Astrocyte (in vitro differentiated cells and primary cell): ENCODE results near the gene SERPINE2. TPM values are rescaled to one million over a fixed set of nuclear protein-coding genes. Genes with fewer than 3 reads are reported as not detected.

Experiments
- DNase-seq: peaks from one replicate; pipeline ENCODE4 v3.0.0-alpha.2; 2010; ENCODE audit warnings: low read depth
- FAIRE-seq: peaks from 2 replicates; lab custom pipeline; 2011; peaks lifted over from hg19 to GRCh38; lab: Jason Lieb, UNC
- H2AFZ ChIP-seq: 2 replicates; pipeline ENCODE4 v1.6.0; 2012; ENCODE audit warnings: low read depth, low read length, inconsistent platforms
- H3K27ac ChIP-seq: 2 replicates; pipeline ENCODE4 v1.5.1; 2011; ENCODE audit warnings: low read depth, low read length, inconsistent platforms
- H3K27me3 ChIP-seq: 2 replicates; pipeline ENCODE4 v1.6.0; 2011; ENCODE audit warnings: low read length, inconsistent platforms; ENCODE audit not compliant: insufficient read depth
- H3K36me3 ChIP-seq: 2 replicates; pipeline ENCODE4 v1.5.1; 2011; ENCODE audit warnings: low read length, inconsistent platforms; ENCODE audit not compliant: insufficient read depth
- H3K4me1 ChIP-seq: 2 replicates; pipeline ENCODE4 v1.5.1; 2011; ENCODE audit warnings: low read length, inconsistent platforms; ENCODE audit not compliant: insufficient read depth
- H3K4me2 ChIP-seq: 2 replicates; pipeline ENCODE4 v1.6.0; 2012; ENCODE audit warnings: low read length, inconsistent platforms
- H3K4me3 ChIP-seq: 2 replicates; pipeline ENCODE4 v1.5.1; 2011; ENCODE audit warnings: low read depth, mild to moderate bottlenecking, low read length, inconsistent platforms; ENCODE audit not compliant: insufficient read depth
- H3K79me2 ChIP-seq: 2 replicates; pipeline ENCODE4 v1.6.0; 2012; ENCODE audit warnings: mild to moderate bottlenecking, low read length, inconsistent platforms; ENCODE audit not compliant: insufficient read depth
- H3K9ac ChIP-seq: 2 replicates; pipeline ENCODE4 v1.6.0; 2012; ENCODE audit warnings: mild to moderate bottlenecking, low read length, inconsistent platforms
- H3K9me3 ChIP-seq: 2 replicates; pipeline ENCODE4 v1.5.1; 2012; ENCODE audit warnings: low read depth, mild to moderate bottlenecking, low read length, inconsistent platforms; ENCODE audit not compliant: insufficient read depth
- H4K20me1 ChIP-seq: 2 replicates; pipeline ENCODE4 v1.6.0; 2012; ENCODE audit warnings: low read length, inconsistent platforms; ENCODE audit not compliant: insufficient read depth
- H3K27ac Mint-ChIP-seq: one replicate; pipeline ENCODE4 v1.8.0; 2021; ENCODE audit warnings: mild to moderate bottlenecking, mixed read lengths; ENCODE audit not compliant: unreplicated experiment
- H3K27me3 Mint-ChIP-seq: one replicate; pipeline ENCODE4 v1.8.0; 2021; ENCODE audit warnings: low read depth, mixed read lengths; ENCODE audit not compliant: unreplicated experiment
- H3K36me3 Mint-ChIP-seq: one replicate; pipeline ENCODE4 v1.8.0; 2021; ENCODE audit warnings: low read depth, mixed read lengths; ENCODE audit not compliant: unreplicated experiment
- H3K4me1 Mint-ChIP-seq: one replicate; pipeline ENCODE4 v1.8.0; 2021; ENCODE audit warnings: low read depth, mixed read lengths; ENCODE audit not compliant: unreplicated experiment
- H3K4me3 Mint-ChIP-seq: one replicate; pipeline ENCODE4 v1.8.0; 2021; ENCODE audit warnings: mild to moderate bottlenecking, moderate library complexity, mixed read lengths; ENCODE audit not compliant: unreplicated experiment
- H3K9me3 Mint-ChIP-seq: one replicate; pipeline ENCODE4 v1.8.0; 2021; ENCODE audit warnings: mild to moderate bottlenecking, mixed read lengths; ENCODE audit not compliant: unreplicated experiment
- EZH2 ChIP-seq: IDR thresholded peaks from 2 replicates; pipeline ENCODE4 v1.6.1; 2012; ENCODE audit warnings: mild to moderate bottlenecking, low read length, inconsistent platforms; ENCODE audit not compliant: insufficient read depth
- total RNA-seq: library from RNA; stranded (reverse); gene quantifications from 2 replicates; pipeline ENCODE4 v1.2.1, GENCODE V29; 2021
- TF ChIP-seq, protein P1 (sequence below): IDR thresholded peaks from 2 replicates; pipeline ENCODE4 v1.5.1; 2011; ENCODE audit warnings: low read depth, mild to moderate bottlenecking, inconsistent platforms, low read length, moderate library complexity; ENCODE audit not compliant: insufficient read depth

The SERPINE2 gene
- total RNA-seq, 1 donor from 2014 or later: 375 TPM

DNA sequence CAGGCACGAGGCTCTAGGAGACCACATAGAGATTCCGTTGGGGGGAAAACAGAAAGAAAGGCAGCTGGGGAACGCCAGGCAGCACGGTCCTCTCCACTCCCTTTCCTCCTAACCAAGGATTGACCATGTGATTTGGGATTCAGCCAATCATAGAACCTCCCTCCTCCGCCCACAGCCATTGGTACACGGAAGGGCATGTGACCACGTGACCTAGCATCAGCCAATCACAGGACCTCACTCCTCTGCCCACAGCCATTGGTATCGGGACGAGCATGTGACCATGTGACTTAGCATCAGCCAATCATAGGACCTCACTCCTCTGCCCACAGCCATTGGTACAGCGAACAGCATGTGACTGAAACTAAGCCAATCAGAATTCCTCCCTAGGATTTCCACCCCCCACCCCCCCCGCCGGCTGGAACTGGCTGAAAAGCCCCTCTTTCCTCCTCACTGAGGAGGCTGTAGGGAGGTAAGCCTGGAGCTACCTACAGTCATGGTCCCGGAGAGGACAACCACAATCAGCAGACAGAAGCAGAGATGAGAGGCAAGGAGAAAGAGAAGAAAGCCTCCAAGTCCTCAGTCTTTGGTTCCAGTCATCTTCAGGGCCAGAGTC lies 7.6 kb downstream of the SERPINE2 start:
- Histone ChIP-seq H4K20me1 (peaks cover 43% of the 10 kb centered on the region), H3K27me3 (no peaks in the 10 kb centered on the region), H3K9me3 (no peaks in the 10 kb centered on the region), H3K4me1 (no peaks in the 10 kb centered on the region), H2AFZ (no peak overlapping the region), H3K27ac (no peak overlapping the region), H3K79me2 (peaks cover 49% of the 10 kb centered on the region), H3K4me3 (no peak overlapping the region), H3K4me2 (no peak overlapping the region), H3K36me3 (no peaks in the 10 kb centered on the region), H3K9ac (no peak overlapping the region)
- Mint-ChIP-seq H3K27ac (no peak overlapping the region), H3K9me3 (peaks cover 2% of the 10 kb centered on the region), H3K36me3 (peaks cover 28% of the 10 kb centered on the region), H3K4me3 (no peak overlapping the region), H3K27me3 (no peaks in the 10 kb centered on the region), H3K4me1 (peaks cover 10% of the 10 kb centered on the region)
- no peak for TF ChIP-seq EZH2
- TF ChIP-seq, protein P1, sequence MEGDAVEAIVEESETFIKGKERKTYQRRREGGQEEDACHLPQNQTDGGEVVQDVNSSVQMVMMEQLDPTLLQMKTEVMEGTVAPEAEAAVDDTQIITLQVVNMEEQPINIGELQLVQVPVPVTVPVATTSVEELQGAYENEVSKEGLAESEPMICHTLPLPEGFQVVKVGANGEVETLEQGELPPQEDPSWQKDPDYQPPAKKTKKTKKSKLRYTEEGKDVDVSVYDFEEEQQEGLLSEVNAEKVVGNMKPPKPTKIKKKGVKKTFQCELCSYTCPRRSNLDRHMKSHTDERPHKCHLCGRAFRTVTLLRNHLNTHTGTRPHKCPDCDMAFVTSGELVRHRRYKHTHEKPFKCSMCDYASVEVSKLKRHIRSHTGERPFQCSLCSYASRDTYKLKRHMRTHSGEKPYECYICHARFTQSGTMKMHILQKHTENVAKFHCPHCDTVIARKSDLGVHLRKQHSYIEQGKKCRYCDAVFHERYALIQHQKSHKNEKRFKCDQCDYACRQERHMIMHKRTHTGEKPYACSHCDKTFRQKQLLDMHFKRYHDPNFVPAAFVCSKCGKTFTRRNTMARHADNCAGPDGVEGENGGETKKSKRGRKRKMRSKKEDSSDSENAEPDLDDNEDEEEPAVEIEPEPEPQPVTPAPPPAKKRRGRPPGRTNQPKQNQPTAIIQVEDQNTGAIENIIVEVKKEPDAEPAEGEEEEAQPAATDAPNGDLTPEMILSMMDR: no peak
- FAIRE-seq: no peak
- DNase-seq: no peak

DNA sequence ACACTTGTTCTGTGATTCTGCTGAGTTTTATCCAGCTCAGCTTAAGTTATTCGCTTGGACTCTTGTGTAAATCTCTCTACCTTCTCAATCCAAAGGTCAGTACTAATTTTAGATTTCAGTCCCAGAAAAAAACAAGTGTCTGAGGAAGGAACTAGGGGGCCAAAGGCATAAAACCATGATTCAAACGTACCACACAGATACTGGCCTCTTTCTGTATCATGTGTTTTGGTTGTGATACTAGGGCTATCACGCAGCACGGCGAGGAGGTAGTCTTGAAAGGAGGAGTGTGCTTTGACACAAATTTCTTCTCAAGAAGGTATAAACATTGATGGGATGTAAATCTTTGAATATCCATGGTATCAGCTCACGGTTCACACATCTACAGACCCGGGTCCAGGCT lies 8.3 kb downstream of the SERPINE2 start:
- no peak overlapping the region for H3K9ac ChIP-seq
- H3K4me3 ChIP-seq: no peak overlapping the region
- no peaks in the 10 kb centered on the region for H3K4me1 ChIP-seq
- no peak overlapping the region for H2AFZ ChIP-seq
- no peak overlapping the region for H3K4me3 Mint-ChIP-seq
- H3K4me2 ChIP-seq: no peak overlapping the region
- no peak overlapping the region for H3K27ac Mint-ChIP-seq
- no peaks in the 10 kb centered on the region for H3K27me3 ChIP-seq
- TF ChIP-seq, protein P1: no peak
- no peak for TF ChIP-seq EZH2
- H3K36me3 Mint-ChIP-seq: peaks cover 28% of the 10 kb centered on the region
- H3K79me2 ChIP-seq: peaks cover 47% of the 10 kb centered on the region
- no peaks in the 10 kb centered on the region for H3K27me3 Mint-ChIP-seq
- H3K9me3 Mint-ChIP-seq: no peaks in the 10 kb centered on the region
- peaks cover 16% of the 10 kb centered on the region for H3K4me1 Mint-ChIP-seq
- H3K36me3 ChIP-seq: no peaks in the 10 kb centered on the region
- no peaks in the 10 kb centered on the region for H3K9me3 ChIP-seq
- DNase-seq: no peak
- FAIRE-seq: no peak
- H3K27ac ChIP-seq: no peak overlapping the region
- peaks cover 39% of the 10 kb centered on the region for H4K20me1 ChIP-seq

DNA sequence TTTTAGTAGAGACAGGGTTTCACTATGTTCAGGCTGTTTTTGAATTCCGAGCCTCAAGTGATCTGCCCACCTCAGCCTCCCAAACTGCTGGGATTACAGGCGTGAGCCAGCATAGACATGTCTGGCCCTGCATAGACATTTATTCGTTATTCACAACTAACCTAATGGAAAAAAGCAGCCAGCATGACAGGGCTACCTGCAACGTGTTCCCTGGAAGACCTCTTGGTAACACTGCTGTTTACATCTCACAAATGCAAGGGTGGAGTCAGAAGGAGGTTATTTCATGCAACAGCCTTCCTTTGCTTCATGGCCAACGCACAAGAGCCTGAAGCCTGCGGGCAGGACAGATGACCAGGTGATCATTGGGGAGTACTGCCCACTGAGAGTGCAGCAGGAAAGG lies 9.2 kb downstream of the SERPINE2 start:
- Mint-ChIP-seq H3K27ac (no peak overlapping the region), H3K9me3 (no peaks in the 10 kb centered on the region), H3K27me3 (no peaks in the 10 kb centered on the region), H3K4me1 (peaks cover 16% of the 10 kb centered on the region), H3K36me3 (peaks cover 32% of the 10 kb centered on the region), H3K4me3 (no peak overlapping the region)
- no peak overlapping the region for H3K27ac ChIP-seq
- H3K79me2 ChIP-seq: peaks cover 45% of the 10 kb centered on the region
- H3K9ac ChIP-seq: no peak overlapping the region
- no peak overlapping the region for H2AFZ ChIP-seq
- H3K9me3 ChIP-seq: no peaks in the 10 kb centered on the region
- TF ChIP-seq, protein P1: no peak
- no peak for TF ChIP-seq EZH2
- H3K4me1 ChIP-seq: no peaks in the 10 kb centered on the region
- no peak overlapping the region for H3K4me3 ChIP-seq
- no peak overlapping the region for H3K4me2 ChIP-seq
- DNase-seq (no peak), FAIRE-seq (no peak)
- H3K27me3 ChIP-seq: no peaks in the 10 kb centered on the region
- no peaks in the 10 kb centered on the region for H3K36me3 ChIP-seq
- peaks cover 33% of the 10 kb centered on the region for H4K20me1 ChIP-seq
